Transverse colon (tissue), 4 donors: Measurements from ENCODE around the gene CALN1.

Experiments used
- EP300 ChIP-seq: sonication (generic); formaldehyde crosslinking; IDR thresholded peaks from one replicate; pipeline ENCODE4 v1.6.1; 2017; ENCODE audit warnings: antibody characterized with exemption, low read depth
- POLR2A ChIP-seq: fragments of 450-650 bp; IDR thresholded peaks from one replicate; pipeline ENCODE4 v1.6.1; 2016; ENCODE audit warnings: antibody characterized with exemption, mild to moderate bottlenecking, moderate library complexity
- POLR2AphosphoS5 ChIP-seq, 3 donors: sonication (generic); formaldehyde crosslinking; IDR thresholded peaks; one replicate each; pipeline ENCODE4 v1.6.1; 2016; ENCODE audit warnings: antibody characterized with exemption in 3 of 3
- TF ChIP-seq, protein P1 (sequence below), 5 experiments: fragments of 200-600 bp in 3 of 5; fragments of 450-650 bp in 2 of 5; sonication (generic) in 3 of 5; IDR thresholded peaks; 1 replicate in 2 of 5; 2 replicates in 3 of 5; pipeline ENCODE4 v1.5.1; 2016 to 2017; ENCODE audit warnings: antibody characterized with exemption in 5 of 5, inconsistent platforms in 3 of 5, mild to moderate bottlenecking in 2 of 5, moderate library complexity in 1 of 5

DNA sequence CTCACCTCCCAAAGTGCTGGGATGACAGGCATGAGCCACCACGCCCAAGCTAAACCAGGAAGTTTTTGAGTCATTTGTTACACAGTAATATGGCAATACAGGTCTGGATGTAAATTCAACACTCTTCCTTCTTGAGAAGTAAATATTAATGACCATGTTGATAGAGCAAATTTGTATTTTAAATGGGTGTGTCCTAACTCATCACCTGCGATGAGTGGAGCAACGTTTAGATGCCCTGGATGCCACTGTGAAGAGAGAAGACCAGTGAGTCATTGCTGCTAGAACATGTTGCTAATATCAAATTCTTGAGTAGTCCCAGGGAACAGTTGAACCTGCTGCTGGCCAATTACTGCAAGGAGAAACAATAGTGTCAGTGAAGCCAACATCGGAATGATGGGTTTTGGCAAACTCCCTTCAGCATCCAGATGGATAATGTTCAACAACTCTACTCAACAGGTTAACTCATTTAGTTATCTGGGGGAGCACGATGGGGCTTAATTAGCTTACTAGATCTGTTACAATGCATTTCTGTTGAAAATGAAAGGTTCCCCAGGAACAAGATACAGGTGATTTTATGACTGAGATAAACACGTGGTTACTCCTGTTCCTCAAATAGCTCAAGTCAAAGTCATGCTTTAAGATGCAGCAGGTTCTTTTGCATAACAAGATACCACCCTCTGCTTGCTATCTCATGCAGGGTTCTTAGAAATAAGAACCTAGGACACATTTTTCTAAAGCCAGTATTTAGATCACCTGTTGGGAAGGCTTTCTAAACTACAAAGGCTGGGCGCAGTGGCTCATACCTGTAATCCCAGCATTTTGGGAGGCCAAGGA, 146.8 kb downstream of the CALN1 start:
- TF ChIP-seq, protein P1, sequence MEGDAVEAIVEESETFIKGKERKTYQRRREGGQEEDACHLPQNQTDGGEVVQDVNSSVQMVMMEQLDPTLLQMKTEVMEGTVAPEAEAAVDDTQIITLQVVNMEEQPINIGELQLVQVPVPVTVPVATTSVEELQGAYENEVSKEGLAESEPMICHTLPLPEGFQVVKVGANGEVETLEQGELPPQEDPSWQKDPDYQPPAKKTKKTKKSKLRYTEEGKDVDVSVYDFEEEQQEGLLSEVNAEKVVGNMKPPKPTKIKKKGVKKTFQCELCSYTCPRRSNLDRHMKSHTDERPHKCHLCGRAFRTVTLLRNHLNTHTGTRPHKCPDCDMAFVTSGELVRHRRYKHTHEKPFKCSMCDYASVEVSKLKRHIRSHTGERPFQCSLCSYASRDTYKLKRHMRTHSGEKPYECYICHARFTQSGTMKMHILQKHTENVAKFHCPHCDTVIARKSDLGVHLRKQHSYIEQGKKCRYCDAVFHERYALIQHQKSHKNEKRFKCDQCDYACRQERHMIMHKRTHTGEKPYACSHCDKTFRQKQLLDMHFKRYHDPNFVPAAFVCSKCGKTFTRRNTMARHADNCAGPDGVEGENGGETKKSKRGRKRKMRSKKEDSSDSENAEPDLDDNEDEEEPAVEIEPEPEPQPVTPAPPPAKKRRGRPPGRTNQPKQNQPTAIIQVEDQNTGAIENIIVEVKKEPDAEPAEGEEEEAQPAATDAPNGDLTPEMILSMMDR (IDR thresholded peaks at IDR 0.05), result no peak
- TF ChIP-seq POLR2A (no peak), EP300 (no peak), POLR2AphosphoS5 (IDR thresholded peaks at IDR 0.05) (no peak)
